ENCODE data around the gene USP14.
"Not testable (repeated sequence)": the region's sequence is repeated elsewhere in the genome, so short reads cannot be mapped to it uniquely, and the experiment has no call there.

Gene USP14

GRCh38 chr18:158128-159036 is at the start of gene USP14:
USP14 (plus strand) TSS chr18:158557; CDS start chr18:158699, 142 bp downstream.
- peak; percentile 88 to 93 (median 90) for DNase-seq

GRCh38 chr18:108665-109063 is 49.7 kb upstream of the USP14 start:
- DNase-seq = not testable (repeated sequence)

GRCh38 chr18:109130-109921 is 49.0 kb upstream of the USP14 start:
- not testable (repeated sequence) for DNase-seq

DNA sequence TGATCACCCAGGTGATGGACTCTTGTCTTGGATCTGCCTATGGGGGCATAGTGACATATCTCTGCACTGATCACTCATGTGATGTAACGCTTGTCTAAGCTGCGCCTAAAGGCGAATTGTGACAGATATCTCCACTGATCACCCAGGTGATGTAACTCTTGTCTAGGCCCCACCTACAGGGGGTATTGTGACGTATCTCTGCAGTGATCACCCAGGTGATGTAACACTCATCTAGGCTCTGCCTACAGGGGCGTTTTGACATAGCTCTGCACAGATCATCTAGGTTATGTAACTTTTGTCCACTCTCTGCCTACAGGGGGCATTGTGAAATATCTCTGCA is 48.5 kb upstream of the USP14 start:
- not testable (repeated sequence) for DNase-seq

DNA sequence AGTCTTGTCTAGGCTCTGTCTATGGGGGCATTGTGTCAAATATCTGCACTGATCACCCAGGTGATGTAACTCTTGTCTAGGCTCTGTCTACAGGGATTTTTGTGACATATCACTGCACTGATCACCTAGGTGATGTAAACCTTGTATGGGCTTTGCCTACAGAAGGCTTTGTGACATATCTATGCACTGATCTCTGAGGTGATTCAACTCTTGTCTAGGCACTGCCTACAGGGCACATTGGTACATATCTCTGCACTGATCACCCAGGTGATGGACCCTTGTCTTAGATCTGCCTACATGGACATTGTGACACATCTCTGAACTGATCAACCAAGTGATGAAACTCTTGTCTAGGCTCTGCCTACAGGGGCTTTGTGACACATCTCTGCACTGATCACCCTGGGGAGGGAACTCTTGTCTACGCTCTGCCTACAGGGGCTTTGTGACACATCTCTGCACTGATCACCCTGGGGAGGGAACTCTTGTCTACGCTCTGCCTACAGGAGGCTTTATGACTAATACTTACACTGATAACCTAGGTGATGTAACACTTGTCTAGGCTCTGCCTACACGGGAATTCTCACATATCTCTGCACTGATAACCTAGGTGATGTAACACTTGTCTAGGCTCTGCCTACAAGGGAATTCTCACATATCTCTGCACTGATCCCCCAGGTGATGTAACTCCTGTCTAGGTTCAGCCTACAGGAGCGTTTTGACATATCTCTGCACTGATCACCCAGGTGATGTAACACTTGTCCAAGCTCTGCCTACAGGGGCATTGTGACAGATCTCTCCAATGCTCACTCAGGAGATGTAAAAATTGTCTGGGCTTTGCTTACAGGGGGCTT is 47.8 kb upstream of the USP14 start:
- not testable (repeated sequence) for DNase-seq

- DNase-seq = no peak
Observed at GRCh38 chr18:111306-112014, 46.9 kb upstream of the USP14 start.

- not testable (repeated sequence) for DNase-seq
Observed at GRCh38 chr18:112015-112733, 46.2 kb upstream of the USP14 start.

- DNase-seq = not testable (repeated sequence)
Observed at GRCh38 chr18:120539-121260, 37.7 kb upstream of the USP14 start.

DNA sequence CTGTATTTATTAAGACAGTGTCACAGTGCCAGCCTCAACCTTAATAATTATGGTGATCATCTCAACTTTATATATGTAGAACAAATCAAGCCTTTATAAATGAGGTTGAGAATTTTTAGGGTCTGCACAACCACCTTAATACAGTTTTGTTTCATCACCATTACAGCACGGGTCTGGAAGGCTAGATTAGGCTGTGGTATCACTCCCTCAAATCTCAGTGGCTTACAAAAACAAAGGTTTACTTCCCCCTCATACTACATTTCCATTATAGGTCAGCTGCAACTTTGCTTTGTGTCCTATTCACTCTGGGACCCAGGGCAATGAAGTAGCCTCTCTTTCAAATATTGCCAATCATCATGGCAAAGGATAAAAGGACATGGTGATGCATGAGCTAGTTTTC is 23.3 kb upstream of the USP14 start:
- no peak for DNase-seq

DNA sequence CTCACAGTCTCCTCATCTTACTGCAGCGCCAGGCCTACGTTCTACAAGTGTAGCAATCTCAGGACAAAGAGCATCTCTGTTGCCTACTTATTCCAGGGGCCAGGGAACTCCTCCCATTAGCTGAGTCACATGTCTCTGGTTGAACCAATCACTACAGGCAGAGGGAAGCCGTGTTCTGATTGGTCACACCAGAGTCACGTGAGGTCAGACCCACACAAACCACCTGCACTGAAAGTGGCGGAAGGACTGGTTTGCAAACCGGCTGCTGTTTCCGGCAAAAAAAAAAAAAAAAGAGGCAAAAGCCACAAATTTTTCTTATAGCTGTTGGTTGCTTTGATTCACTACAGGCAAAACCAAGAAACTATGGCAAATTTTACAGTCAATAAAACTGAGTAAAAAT is 21.9 kb upstream of the USP14 start:
- no peak for DNase-seq

DNA sequence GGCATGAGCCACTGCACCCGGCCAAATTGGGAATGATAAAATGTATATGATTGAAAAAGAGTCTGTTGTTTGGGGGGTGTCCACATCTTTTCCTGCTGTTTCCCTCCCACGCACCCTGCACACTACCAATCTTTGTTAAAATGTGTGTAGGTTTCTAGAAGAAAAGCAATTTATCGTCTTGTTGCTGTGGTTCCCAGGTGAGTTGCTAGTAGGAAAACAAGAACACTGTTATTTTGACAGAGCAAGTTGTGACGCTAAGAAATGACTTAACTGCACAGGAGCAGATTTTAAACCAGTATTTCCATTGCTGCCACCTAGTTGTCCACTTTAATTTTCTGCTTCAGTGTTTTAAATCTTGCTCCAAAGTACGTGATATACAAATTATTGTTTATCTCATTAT is 21.0 kb upstream of the USP14 start:
- no peak for DNase-seq

- no peak for DNase-seq
Observed at GRCh38 chr18:140670-141266, 17.6 kb upstream of the USP14 start.

GRCh38 chr18:142624-143296 is 15.6 kb upstream of the USP14 start:
- DNase-seq = not testable (repeated sequence)

GRCh38 chr18:148841-149240 is 9.5 kb upstream of the USP14 start:
- DNase-seq = no peak

- DNase-seq = no peak
Observed at GRCh38 chr18:154151-154550, 4.2 kb upstream of the USP14 start.

GRCh38 chr18:155688-156087 is 2.7 kb upstream of the USP14 start:
- DNase-seq = no peak

DNA sequence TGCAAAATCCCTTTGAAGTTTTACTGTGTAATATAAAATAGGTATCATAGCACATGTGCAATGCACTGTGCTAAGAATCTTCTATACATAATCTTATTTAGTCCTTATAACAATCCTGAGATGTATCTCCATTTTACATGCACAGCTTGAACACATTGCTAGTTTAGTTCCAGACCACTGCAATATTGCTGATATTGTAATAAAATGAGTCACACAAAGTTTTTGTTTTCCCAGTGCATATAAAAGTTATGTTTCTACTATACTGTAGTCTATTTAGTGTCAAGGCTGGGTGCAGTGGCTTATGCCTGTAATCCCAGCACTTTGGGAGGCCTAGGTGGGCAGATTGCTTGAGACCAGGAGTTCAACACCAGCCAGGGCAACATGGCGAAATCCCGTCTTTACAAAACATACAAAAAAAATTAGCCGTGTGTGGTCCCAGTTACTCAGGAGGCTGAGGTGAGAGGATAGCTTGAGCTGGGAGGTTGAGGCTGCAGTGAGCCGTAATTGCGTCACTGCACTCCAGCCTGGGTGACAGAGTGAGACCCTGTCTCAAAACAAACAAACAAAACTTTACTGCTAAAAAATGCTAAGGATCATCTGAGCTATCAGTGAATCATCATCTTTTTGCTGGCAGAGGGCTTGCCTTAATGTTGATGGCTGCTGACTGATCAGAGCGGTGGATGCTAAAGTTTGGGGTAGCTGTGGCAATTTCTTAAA is 1.7 kb upstream of the USP14 start:
- DNase-seq = no peak

DNA sequence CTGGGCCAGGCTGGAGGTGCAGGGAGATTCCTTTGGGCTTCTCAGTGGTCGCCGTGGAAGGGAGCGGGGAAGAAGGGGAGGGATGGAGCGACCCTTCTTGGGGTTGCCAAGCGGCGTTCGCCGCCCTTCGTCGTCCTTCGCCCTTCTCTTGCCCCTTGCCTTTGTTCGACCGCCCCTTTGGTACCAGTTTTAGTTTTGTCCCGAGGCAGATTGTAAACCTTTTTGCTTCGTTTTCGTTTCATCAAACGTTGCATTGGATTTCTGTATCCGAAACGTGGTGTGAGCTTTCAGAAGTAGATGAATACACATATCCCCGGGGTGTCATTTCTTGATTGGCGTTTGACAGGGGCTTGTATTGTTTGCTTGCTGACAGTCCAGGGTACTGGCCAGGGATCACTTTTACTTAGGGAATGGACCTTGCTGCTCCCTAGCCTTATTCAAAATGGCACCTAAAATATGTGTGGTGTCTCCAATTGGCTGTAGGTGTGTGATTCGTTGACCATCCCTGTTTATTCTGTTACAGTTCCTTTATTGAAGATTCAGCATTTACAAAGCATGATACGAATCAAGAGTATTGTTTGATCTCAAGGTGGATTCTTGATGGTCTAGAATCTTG is 788 bp downstream of the USP14 start:
- no peak for DNase-seq

DNA sequence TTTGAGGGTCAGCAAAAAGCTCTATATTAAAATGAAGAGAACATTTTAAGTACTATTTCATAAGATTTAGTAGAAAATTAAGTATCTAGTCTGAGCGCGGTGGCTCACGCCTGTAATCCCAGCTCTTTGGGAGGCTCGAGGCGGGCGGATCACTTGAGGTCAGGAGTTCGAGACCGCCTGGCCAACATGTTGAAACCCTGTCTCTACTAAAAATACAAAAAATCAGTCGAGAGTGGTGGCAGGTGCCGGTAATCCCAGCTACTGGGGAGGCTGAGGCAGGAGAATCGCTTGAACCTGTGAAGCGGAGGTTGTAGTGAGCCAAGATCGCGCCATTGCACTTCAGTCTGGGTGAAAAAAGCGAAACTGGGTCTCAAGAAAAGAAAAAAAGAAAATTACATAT is 1.6 kb downstream of the USP14 start:
- DNase-seq = no peak

Data from activated naive CD4-positive, alpha-beta T cell (primary cell).